Endodermal cell (in vitro differentiated cells): Measurements from ENCODE around the gene UBE2D1. TPM values are rescaled to one million over a fixed set of nuclear protein-coding genes. Genes with fewer than 3 reads are reported as not detected.

Experiments
- DNase-seq: peaks from one replicate; pipeline ENCODE4 v3.0.0-alpha.2; 2017
- H3K27ac ChIP-seq: 2 replicates; pipeline ENCODE4 v1.5.1; 2013; ENCODE audit warnings: mild to moderate bottlenecking, low read depth, low read length, moderate library complexity
- H3K27me3 ChIP-seq: 2 replicates; pipeline ENCODE4 v1.6.1; 2013; ENCODE audit warnings: mild to moderate bottlenecking, low read length, moderate library complexity; ENCODE audit not compliant: insufficient read depth, control insufficient read depth, poor library complexity, severe bottlenecking
- H3K36me3 ChIP-seq: 2 replicates; pipeline ENCODE4 v1.7.0; 2013; ENCODE audit warnings: mild to moderate bottlenecking, low read length, moderate library complexity; ENCODE audit not compliant: control insufficient read depth, insufficient read depth
- H3K4me1 ChIP-seq: one replicate; pipeline ENCODE4 v1.7.0; 2013; ENCODE audit warnings: low read length; ENCODE audit not compliant: control insufficient read depth, insufficient read depth
- H3K4me3 ChIP-seq: 2 replicates; pipeline ENCODE4 v1.5.1; 2013; ENCODE audit warnings: mild to moderate bottlenecking, low read length, moderate library complexity
- H3K9ac ChIP-seq: 2 replicates; pipeline ENCODE4 v1.6.1; 2013; ENCODE audit warnings: mild to moderate bottlenecking, low read length, moderate library complexity; ENCODE audit not compliant: poor library complexity, severe bottlenecking; ENCODE audit errors: extremely low read depth
- H3K9me3 ChIP-seq: 2 replicates; pipeline ENCODE4 v1.6.1; 2013; ENCODE audit warnings: mild to moderate bottlenecking, low read length, moderate library complexity; ENCODE audit not compliant: control insufficient read depth
- H3K27ac Mint-ChIP-seq: 2 replicates; pipeline ENCODE4 v1.8.0; 2020; ENCODE audit warnings: mixed read lengths
- H3K27me3 Mint-ChIP-seq: 2 replicates; pipeline ENCODE4 v1.8.0; 2021; ENCODE audit warnings: mild to moderate bottlenecking, mixed read lengths; ENCODE audit not compliant: insufficient read depth
- H3K36me3 Mint-ChIP-seq: 2 replicates; pipeline ENCODE4 v1.8.0; 2020; ENCODE audit warnings: low read depth, mixed read lengths
- H3K4me1 Mint-ChIP-seq: 2 replicates; pipeline ENCODE4 v1.8.0; 2020; ENCODE audit warnings: mixed read lengths
- H3K4me3 Mint-ChIP-seq: 2 replicates; pipeline ENCODE4 v1.8.0; 2020; ENCODE audit warnings: mild to moderate bottlenecking, moderate library complexity, mixed read lengths
- H3K9me3 Mint-ChIP-seq: 2 replicates; pipeline ENCODE4 v1.8.0; 2020; ENCODE audit warnings: mild to moderate bottlenecking, mixed read lengths
- WGBS, 2 experiments: methylation state at CpG; one replicate each; pipeline versions ENCODE4 v1.1.5 to v1.1.7; 2013; ENCODE audit warnings: missing lambda C conversion rate in 2 of 2, mixed read lengths in 1 of 2; ENCODE audit not compliant: insufficient coverage in 1 of 2, insufficient read length in 1 of 2; 5-methylcytosine and 5-hydroxymethylcytosine counted together
- long read RNA-seq, 4 experiments: library from polyadenylated mRNA in 2 of 4; library from RNA in 1 of 4; library from capped mRNA in 1 of 4; stranded (forward) in 3 of 4; unstranded in 1 of 4; transcript quantifications; one replicate each; pipeline ENCODE4 v2.0.0, GENCODE V29; 2020 to 2021; ENCODE audit warnings: inconsistent platforms in 1 of 4
- polyA plus RNA-seq, 2 experiments: library from polyadenylated mRNA; stranded (reverse); fragments of 50-300 nt; gene quantifications; one replicate each; pipeline ENCODE4 v1.2.3, GENCODE V29; 2013
- total RNA-seq, 2 donors: library from RNA; stranded (reverse); fragmentation: NEBNext Ultra II Directional in 1 of 2; extraction: Animal tissue kit (Norgen Biotek cat#: 25700) in 1 of 2; gene quantifications; 2 replicates in 1 of 2; 3 replicates in 1 of 2; pipeline ENCODE4 v1.2.1, GENCODE V29; 2021
- TF ChIP-seq, protein P1 (sequence below): fragments of 200-600 bp; sonication (generic); conservative IDR thresholded peaks from 2 replicates; pipeline ENCODE4 v1.5.0; 2021; ENCODE audit warnings: antibody characterized with exemption, mild to moderate bottlenecking

Gene UBE2D1
- total RNA-seq, result 10 to 100 TPM; 28.9 to 33.0 TPM
- polyA plus RNA-seq (2013, experiment 1 of 2), result 35.7 TPM
- 35.8 TPM for polyA plus RNA-seq (2013, experiment 2 of 2)
- long read RNA-seq, experiment 1, transcript UBE2D1-201 (7 exons, 2,659 nt), result major isoform, 16 of 32 reads
- long read RNA-seq, experiment 1, transcript UBE2D1-203 (1 exons, 1,388 nt), result minor isoform, 6 of 32 reads
- long read RNA-seq, experiment 1, partial matches to known transcripts, result 0 of 32 reads
- long read RNA-seq, experiment 1, other reads (novel, unspliced or antisense), result 8 of 32 reads
- long read RNA-seq, experiment 2, transcript UBE2D1-201 (7 exons, 2,659 nt), result major isoform, 62 of 70 reads
- long read RNA-seq, experiment 2, transcript UBE2D1-203 (1 exons, 1,388 nt), result minor isoform, 5 of 70 reads
- long read RNA-seq, experiment 2, partial matches to known transcripts, result 1 of 70 reads
- long read RNA-seq, experiment 2, other reads (novel, unspliced or antisense), result 1 of 70 reads
- long read RNA-seq, experiment 3, transcript UBE2D1-201 (7 exons, 2,659 nt), result major isoform, 178 of 201 reads
- long read RNA-seq, experiment 3, transcript UBE2D1-204 (6 exons, 2,621 nt), result minor isoform, 12 of 201 reads
- long read RNA-seq, experiment 3, partial matches to known transcripts, result 0 of 201 reads
- long read RNA-seq, experiment 3, other reads (novel, unspliced or antisense), result 11 of 201 reads
- long read RNA-seq, experiment 4, result 0 reads

DNA sequence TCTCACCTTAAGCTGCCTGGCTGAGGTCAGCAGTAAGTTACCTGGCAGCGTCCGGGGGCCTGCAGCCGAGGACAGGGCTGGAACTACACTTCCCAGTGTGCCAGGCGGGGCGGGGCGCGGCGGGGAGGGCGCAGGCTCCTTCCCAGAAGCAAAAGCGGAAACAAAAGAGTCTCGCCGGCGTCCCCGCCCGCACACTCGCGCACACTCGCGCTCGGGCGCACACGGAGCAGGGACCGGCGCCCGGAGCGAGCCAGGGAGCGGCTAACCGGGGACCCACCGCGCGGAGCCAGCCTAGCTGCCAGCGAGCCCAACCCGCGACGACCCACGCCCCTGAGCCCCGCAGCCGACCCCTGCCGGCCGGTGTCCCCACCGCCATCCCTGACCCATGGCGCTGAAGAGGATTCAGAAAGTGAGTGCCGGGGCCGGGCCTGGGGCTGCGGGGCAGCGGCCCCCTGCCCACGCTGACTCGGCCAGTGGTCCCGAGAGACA lies at the start of gene UBE2D1:
Gene UBE2D1 (plus strand): TSS at position 190 of the 489 bp plus-strand sequence. CDS start 196 bp downstream, at position 386.
- peaks cover 6% of the 10 kb centered on the region for H3K36me3 ChIP-seq
- WGBS, 2 experiments, result 0% methylated on average over 27 to 49 of the region's 49 CpGs
- Mint-ChIP-seq H3K9me3 (no peaks in the 10 kb centered on the region), H3K4me3 (peak within 1 kb of the TSS; percentile 89), H3K27me3 (peaks cover 2% of the 10 kb centered on the region), H3K4me1 (peaks cover 26% of the 10 kb centered on the region), H3K27ac (peak within 1 kb of the TSS; percentile 89), H3K36me3 (peaks cover 7% of the 10 kb centered on the region)
- H3K9me3 ChIP-seq, result no peaks in the 10 kb centered on the region
- TF ChIP-seq, protein P1, sequence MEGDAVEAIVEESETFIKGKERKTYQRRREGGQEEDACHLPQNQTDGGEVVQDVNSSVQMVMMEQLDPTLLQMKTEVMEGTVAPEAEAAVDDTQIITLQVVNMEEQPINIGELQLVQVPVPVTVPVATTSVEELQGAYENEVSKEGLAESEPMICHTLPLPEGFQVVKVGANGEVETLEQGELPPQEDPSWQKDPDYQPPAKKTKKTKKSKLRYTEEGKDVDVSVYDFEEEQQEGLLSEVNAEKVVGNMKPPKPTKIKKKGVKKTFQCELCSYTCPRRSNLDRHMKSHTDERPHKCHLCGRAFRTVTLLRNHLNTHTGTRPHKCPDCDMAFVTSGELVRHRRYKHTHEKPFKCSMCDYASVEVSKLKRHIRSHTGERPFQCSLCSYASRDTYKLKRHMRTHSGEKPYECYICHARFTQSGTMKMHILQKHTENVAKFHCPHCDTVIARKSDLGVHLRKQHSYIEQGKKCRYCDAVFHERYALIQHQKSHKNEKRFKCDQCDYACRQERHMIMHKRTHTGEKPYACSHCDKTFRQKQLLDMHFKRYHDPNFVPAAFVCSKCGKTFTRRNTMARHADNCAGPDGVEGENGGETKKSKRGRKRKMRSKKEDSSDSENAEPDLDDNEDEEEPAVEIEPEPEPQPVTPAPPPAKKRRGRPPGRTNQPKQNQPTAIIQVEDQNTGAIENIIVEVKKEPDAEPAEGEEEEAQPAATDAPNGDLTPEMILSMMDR, result peak; percentile 72
- peak within 1 kb of the TSS; percentile 66 for H3K9ac ChIP-seq
- no peaks in the 10 kb centered on the region for H3K27me3 ChIP-seq
- peak within 1 kb of the TSS; percentile 88 for H3K4me3 ChIP-seq
- no peaks in the 10 kb centered on the region for H3K4me1 ChIP-seq
- DNase-seq, result peak; percentile 95
- no peak within 1 kb of the TSS for H3K27ac ChIP-seq

DNA sequence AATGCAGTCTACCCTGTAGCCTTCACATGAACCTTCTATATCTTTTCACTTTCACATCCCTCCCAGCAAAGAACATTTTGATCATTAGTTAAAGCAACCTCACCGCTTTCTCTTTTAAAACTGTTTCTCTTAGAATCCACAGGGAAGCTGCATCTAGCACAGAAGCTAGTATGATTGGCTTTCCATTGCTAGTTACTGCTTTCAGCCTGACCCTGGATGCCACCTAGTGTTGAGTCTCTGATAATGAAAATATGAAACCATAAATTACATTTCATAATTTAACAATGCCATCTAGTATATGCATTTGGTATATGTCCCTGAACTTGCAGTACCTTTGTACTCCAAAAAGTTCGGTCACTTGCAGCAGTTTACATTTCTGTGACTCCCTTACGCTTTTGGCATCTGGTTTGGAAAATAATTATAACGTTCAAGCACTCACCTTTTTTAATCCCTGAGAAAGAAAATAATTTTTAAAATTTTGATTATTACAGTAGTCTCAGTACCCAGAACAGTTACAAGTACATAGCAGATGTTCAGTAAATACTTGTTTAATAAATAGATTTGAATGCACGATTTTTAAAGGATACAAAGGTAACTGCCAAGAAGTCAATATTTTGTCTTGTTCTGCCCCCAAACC lies 43.1 kb upstream of the UBE2D1 start:
- WGBS, 2 experiments, result 93 to 100% methylated on average over 1 to 5 of the region's 5 CpGs
- H3K36me3 Mint-ChIP-seq, result peaks cover 21% of the 10 kb centered on the region
- no peak for DNase-seq
- TF ChIP-seq, protein P1, result peak; percentile 81
- no peaks in the 10 kb centered on the region for H3K27me3 Mint-ChIP-seq
- Histone ChIP-seq H3K4me1 (peaks cover 3% of the 10 kb centered on the region), H3K9me3 (peaks cover 52% of the 10 kb centered on the region), H3K27ac (no peak overlapping the region), H3K9ac (no peak overlapping the region), H3K27me3 (no peaks in the 10 kb centered on the region), H3K36me3 (peaks cover 30% of the 10 kb centered on the region), H3K4me3 (peak overlapping the region; percentile 44)
- no peak overlapping the region for H3K27ac Mint-ChIP-seq
- H3K9me3 Mint-ChIP-seq, result peaks cover 21% of the 10 kb centered on the region
- peaks cover 9% of the 10 kb centered on the region for H3K4me1 Mint-ChIP-seq
- no peak overlapping the region for H3K4me3 Mint-ChIP-seq

DNA sequence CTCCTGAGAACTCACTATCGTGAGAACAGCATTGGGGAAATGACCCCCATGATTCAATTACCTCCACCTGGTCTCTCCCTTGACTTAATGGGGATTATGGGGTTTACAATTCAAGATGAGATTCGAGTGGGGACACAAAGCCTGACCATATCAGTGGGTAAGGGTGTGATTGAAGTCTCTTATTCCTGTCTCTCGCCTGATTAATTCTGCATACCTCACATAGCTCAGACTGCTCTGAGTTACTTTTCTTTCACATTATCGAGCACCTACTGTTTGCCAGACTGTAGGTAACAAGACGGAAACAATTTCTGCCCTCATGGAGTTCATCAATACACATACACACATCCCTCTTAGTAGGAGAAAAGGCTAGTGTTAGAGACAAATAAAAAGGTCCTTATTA lies 40.8 kb upstream of the UBE2D1 start:
- Mint-ChIP-seq H3K36me3 (peaks cover 21% of the 10 kb centered on the region), H3K27me3 (no peaks in the 10 kb centered on the region), H3K4me3 (no peak overlapping the region), H3K27ac (peak overlapping the region; percentile 36), H3K9me3 (peaks cover 29% of the 10 kb centered on the region), H3K4me1 (peaks cover 9% of the 10 kb centered on the region)
- Histone ChIP-seq H3K36me3 (peaks cover 27% of the 10 kb centered on the region), H3K9me3 (peaks cover 52% of the 10 kb centered on the region), H3K4me3 (peak overlapping the region; percentile 42), H3K27ac (no peak overlapping the region), H3K27me3 (no peaks in the 10 kb centered on the region), H3K4me1 (peaks cover 3% of the 10 kb centered on the region), H3K9ac (no peak overlapping the region)
- WGBS, 2 experiments, result 75 to 82% methylated on average over 2 to 5 of the region's 5 CpGs
- TF ChIP-seq, protein P1, result no peak
- DNase-seq, result no peak
